KMS-11 (cell line): ENCODE measurements around the gene PAK6.

ENCODE experiments used
- H2AFZ ChIP-seq: fragments of 200-600 bp; sonication (generic); 2 replicates; pipeline ENCODE4 v1.6.1; 2016; ENCODE audit warnings: antibody characterized with exemption, mixed run types, low read depth
- H3K27ac ChIP-seq: fragments of 200-600 bp; sonication (generic); 2 replicates; pipeline ENCODE4 v1.6.1; 2016; ENCODE audit warnings: mild to moderate bottlenecking, mixed run types
- H3K27me3 ChIP-seq: fragments of 200-600 bp; sonication (generic); 2 replicates; pipeline ENCODE4 v1.6.1; 2017; ENCODE audit warnings: mild to moderate bottlenecking, low read depth, mixed run types, moderate library complexity; ENCODE audit not compliant: insufficient read depth
- H3K36me3 ChIP-seq: fragments of 200-600 bp; sonication (generic); 2 replicates; pipeline ENCODE4 v1.6.1; 2017; ENCODE audit warnings: mild to moderate bottlenecking, mixed run types; ENCODE audit not compliant: insufficient read depth
- H3K4me1 ChIP-seq: fragments of 200-600 bp; sonication (generic); 2 replicates; pipeline ENCODE4 v1.6.1; 2016; ENCODE audit warnings: mild to moderate bottlenecking, low read depth, mixed run types; ENCODE audit not compliant: poor library complexity, severe bottlenecking
- H3K4me2 ChIP-seq: fragments of 200-600 bp; sonication (generic); 2 replicates; pipeline ENCODE4 v1.7.0; 2016; ENCODE audit warnings: mild to moderate bottlenecking, mixed run types
- H3K4me3 ChIP-seq: fragments of 200-600 bp; sonication (generic); IDR thresholded peaks from 2 replicates; pipeline ENCODE4 v1.6.1; 2017; ENCODE audit warnings: low read depth, low read length, mixed read lengths; ENCODE audit not compliant: insufficient read depth
- H3K79me2 ChIP-seq: fragments of 200-600 bp; sonication (generic); 2 replicates; pipeline ENCODE4 v1.6.1; 2016; ENCODE audit warnings: low read depth, mixed run types; ENCODE audit not compliant: insufficient read depth
- H3K9ac ChIP-seq: fragments of 200-600 bp; sonication (generic); 2 replicates; pipeline ENCODE4 v1.6.1; 2016; ENCODE audit warnings: mild to moderate bottlenecking, mixed run types
- H4K20me1 ChIP-seq: fragments of 200-600 bp; sonication (generic); 2 replicates; pipeline ENCODE4 v1.6.1; 2016; ENCODE audit warnings: mild to moderate bottlenecking, mixed run types; ENCODE audit not compliant: insufficient read depth
- CTCF ChIP-seq: fragments of 200-600 bp; sonication (generic); conservative IDR thresholded peaks from 2 replicates; pipeline ENCODE4 v1.6.1; 2017; ENCODE audit warnings: low read depth, mild to moderate bottlenecking, antibody characterized with exemption, low read length, moderate library complexity, mixed read lengths

PAK6 gene

DNA sequence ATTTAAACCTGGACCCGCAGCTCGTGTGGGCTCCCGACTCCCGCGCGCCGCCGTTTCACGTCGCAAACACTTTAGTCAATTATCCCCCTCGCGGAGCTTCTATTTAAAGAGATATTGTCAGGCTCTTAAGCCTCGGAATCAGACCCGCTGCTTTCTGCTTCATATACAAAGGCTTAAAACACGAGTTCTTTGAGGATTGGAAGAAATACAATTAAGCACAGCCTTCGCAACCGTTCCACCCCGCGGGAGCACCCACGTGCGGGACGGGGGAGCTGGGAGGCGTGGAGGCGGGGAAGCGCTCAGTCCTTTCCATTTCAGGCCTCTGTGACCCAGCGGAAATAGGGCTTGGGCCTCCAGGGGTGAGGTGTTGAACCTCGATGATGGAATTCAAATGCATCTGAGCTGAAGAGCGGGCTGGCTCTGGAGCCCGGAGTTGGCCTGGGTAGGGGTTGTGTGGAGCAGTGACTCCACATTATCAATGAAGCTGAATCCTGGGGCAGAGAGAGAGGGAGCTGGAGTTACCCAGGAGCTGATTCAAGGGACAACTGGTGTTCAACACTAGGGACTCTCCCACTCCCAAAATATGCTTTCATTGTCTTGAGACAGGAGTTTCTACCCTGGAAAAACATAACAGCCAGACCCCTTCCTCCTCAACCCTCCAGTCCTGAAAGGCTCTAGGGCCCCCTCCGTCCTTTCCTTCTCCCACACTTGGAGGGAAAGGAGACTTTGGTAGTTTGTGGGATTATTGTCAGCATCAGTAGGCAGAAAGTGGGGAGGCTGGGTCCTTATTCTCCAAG is 41.6 kb downstream of the PAK6 start:
- no peak overlapping the region for H2AFZ ChIP-seq
- TF ChIP-seq CTCF = no peak
- no peak overlapping the region for H3K27ac ChIP-seq
- no peak overlapping the region for H3K9ac ChIP-seq
- H3K4me2 ChIP-seq = no peak overlapping the region
- H3K36me3 ChIP-seq = no peaks in the 10 kb centered on the region
- peaks cover 19% of the 10 kb centered on the region; the same call in 1 of the 2 replicates for H3K27me3 ChIP-seq
- peaks cover 6% of the 10 kb centered on the region for H3K4me1 ChIP-seq
- H4K20me1 ChIP-seq = no peaks in the 10 kb centered on the region
- H3K79me2 ChIP-seq = no peaks in the 10 kb centered on the region
- no peak overlapping the region for H3K4me3 ChIP-seq

DNA sequence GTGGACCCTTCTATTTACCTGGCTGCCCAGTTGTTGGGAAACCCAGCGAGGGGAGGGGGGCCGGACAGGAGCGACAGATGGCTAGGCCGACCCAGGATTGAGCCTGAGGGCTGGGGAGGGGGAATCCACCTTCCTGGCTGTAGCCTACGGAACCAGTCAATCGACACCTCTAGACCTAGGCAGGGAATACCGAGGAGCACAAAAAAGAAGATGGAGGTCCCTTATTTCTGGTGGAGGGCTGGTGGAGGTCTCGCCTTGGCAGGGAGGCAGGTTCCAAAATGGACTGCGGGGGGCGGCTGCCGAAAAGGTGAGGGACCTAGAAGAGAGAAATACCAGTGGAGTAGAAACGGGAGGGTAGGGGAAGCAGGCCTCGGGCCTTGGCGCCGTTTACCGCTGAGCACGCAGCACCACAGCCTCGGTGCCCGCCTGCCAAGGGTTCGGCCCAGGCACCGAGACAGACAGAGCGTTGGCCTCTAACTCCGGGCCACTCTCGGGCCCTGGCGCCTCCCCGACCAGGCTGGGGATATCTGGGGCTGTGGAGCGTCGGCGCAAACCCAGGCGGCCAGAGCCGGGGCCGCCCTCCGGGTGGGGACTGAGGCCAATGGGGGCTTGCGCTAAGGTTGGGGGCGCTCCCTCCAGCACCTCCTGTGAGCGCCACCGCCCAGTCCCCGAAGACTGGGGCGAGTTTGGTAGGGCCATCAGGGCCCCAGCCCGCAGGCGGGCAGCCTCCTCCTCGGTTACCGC is 42.4 kb downstream of the PAK6 start:
- Histone ChIP-seq H3K4me3 (no peak overlapping the region), H4K20me1 (no peaks in the 10 kb centered on the region), H2AFZ (no peak overlapping the region), H3K4me2 (no peak overlapping the region), H3K4me1 (peaks cover 6% of the 10 kb centered on the region), H3K36me3 (no peaks in the 10 kb centered on the region), H3K27ac (no peak overlapping the region), H3K27me3 (peaks cover 19% of the 10 kb centered on the region; the same call in 1 of the 2 replicates), H3K79me2 (no peaks in the 10 kb centered on the region), H3K9ac (no peak overlapping the region)
- TF ChIP-seq CTCF = no peak

DNA sequence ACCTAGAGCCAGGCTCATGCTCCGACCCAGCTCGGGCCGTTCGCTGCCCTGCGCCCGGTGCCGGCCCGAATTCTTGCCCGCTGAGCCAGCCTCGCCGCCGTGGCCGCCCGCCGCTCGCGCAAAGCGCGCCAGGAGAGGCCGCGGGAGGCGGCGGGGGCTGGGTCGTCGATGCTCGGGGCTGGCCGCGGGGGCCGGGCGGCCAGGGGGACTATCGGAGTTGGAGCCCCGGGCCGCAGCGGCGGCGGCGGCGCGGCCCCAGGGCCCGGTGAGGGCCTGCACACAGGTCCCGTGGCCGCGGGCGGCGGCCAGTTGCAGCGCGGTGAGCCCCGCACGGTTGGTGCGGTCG is 42.9 kb downstream of the PAK6 start:
- Histone ChIP-seq H3K4me1 (peaks cover 6% of the 10 kb centered on the region), H3K9ac (no peak overlapping the region), H2AFZ (no peak overlapping the region), H3K27ac (no peak overlapping the region), H3K27me3 (peaks cover 19% of the 10 kb centered on the region; the same call in 1 of the 2 replicates), H3K79me2 (no peaks in the 10 kb centered on the region), H3K4me2 (no peak overlapping the region), H4K20me1 (no peaks in the 10 kb centered on the region), H3K36me3 (no peaks in the 10 kb centered on the region), H3K4me3 (no peak overlapping the region)
- TF ChIP-seq CTCF = no peak

- Histone ChIP-seq H3K27ac (no peak overlapping the region), H3K79me2 (no peaks in the 10 kb centered on the region), H2AFZ (peak overlapping the region; percentile 58), H4K20me1 (no peaks in the 10 kb centered on the region), H3K36me3 (no peaks in the 10 kb centered on the region), H3K27me3 (peaks cover 19% of the 10 kb centered on the region; the same call in 1 of the 2 replicates), H3K4me3 (no peak overlapping the region), H3K4me1 (peaks cover 6% of the 10 kb centered on the region), H3K4me2 (no peak overlapping the region), H3K9ac (no peak overlapping the region)
- no peak for TF ChIP-seq CTCF
Observed at GRCh38 chr15:40282147-40282868, 43.4 kb downstream of the PAK6 start.
